ENCODE measurements around the gene TBL1XR1.
A peak's percentile ranks its signal among the peaks of the same experiment; 100 is the strongest.
"Not testable (repeated sequence)": the region's sequence is repeated elsewhere in the genome, so short reads cannot be mapped to it uniquely, and the experiment has no call there.

The TBL1XR1 gene

DNA sequence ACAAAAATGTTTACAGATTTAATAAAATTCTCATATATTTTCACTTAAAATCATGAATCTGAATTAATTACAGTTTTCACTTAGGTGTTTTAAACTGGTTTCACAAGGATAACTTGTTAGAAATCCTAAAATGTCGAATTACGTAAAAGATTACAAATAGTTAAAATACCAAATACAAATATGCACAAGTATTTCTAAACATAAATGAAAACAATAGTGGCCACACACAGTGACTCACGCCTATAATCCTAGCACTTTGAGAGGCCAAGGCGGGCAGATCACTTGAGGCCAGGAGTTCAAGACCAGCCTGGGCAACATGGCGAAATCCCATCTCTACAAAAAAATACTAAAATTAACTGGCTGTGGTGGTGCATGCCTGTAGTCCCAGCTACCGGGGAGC, 10.9 kb upstream of the TBL1XR1 start:
- no peak for DNase-seq (ENCODE audit: low spot score)

DNA sequence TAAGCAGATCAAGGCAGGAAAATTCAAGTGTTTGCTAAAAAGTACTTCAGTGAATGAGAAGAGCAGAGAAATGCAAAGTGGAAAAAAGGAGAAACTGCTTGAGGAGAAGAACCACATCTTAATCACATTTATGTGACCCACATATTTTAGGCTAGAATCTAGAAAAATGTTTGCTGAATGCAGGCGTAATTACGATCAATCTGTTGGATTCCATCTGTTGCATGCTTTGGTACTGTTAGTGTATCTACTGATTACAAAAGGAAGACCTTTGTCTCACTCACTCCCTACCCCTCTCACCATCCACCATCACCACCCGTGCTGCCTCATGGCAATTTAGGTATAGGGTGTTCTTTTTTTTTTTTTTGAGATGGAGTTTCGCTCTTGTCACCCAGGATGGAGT, 9.7 kb upstream of the TBL1XR1 start:
- DNase-seq (ENCODE audit: low spot score): no peak

GRCh38 chr3:177203689-177204395, 6.6 kb upstream of the TBL1XR1 start:
- no peak for DNase-seq (ENCODE audit: low spot score)

GRCh38 chr3:177203016-177203415, 5.7 kb upstream of the TBL1XR1 start:
- not testable (repeated sequence) for DNase-seq (ENCODE audit: low spot score)

GRCh38 chr3:177201700-177202397, 4.6 kb upstream of the TBL1XR1 start:
- no peak for DNase-seq (ENCODE audit: low spot score)

DNA sequence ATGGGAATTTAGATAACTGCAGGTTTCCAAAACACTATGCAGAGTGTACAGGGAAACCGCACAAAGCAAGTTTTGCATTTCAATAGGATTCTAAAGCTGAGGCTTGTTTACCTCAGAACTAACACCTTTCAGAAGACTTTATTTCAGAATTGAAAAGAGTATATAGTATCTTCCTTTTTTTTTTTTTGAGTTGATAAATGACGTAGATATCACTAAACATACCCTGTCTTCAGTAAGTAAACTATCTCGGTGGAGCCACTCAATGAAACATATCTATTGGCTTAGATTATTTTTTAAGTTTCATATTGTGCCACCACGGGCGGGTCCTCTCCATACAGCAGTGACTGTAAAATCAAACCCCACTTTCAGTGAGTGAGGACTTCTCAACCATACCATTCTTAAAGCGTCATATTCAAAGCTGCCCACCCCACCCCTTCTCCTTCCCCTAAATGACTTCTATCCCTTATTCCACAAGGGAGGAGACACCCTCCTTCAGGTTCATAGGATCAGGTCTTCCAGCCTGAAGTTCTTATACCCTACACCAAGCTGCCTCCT, 2.0 kb upstream of the TBL1XR1 start:
- no peak for DNase-seq (ENCODE audit: low spot score)

DNA sequence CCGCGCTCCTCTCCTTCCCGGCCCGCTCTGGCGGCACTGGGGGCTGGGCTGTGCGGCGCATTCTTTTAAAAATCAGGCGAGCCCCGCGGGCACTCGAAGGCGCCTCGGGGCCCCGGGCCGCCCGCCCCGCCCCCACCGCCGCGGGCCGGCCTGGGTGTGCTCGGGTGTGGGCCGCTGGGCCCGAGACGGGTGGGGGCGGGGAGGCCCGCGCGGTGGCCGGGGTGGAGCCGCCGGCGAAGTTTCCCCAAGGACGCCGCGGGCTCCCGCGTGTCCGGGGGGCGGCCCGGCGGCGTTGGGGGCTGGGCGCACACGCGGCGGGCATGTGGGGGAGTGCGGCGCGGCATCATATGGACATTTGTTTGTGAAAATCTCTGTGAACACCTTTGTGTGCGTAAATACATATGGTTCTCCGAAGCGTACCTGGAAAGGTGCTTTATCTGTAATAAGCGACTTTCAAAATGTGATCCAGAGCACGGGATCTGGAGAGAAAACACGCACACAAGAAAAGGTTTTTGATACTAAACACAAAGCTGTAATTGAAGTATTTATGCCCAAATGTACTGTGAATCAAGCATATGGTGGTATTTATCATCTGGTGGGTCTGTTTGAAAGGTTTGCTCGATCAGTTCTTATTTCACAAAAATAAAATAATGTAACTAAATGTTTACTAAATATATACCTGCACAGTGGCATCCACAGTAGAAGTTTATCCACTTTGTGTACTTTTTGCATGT, 612 bp upstream of the TBL1XR1 start:
- peak; percentile 85 for DNase-seq (ENCODE audit: low spot score)

- peak; percentile 63 for DNase-seq (ENCODE audit: low spot score)
Measured at GRCh38 chr3:177196456-177197040, 734 bp downstream of the TBL1XR1 start.

DNA sequence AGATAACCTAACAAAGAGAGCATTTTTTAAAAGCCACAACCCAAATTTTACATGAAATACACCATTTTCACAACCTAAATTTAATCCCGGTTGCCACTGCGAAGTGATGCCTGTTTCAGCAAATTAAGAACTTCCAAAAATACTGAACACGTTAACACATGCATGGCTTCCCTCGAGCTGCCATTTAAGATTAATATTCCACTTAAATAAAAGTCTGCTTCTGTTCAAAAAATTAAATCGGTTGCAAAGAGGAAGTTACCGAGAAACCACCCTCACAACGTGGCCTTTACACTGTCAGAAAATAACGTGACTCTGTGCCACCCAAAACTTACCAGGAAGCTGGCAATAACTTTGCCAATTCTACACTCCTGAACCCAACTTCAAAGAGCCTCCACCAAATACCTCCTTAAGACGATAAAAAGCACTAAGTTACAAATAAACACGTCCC, 1.2 kb downstream of the TBL1XR1 start:
- no peak for DNase-seq (ENCODE audit: low spot score)

DNA sequence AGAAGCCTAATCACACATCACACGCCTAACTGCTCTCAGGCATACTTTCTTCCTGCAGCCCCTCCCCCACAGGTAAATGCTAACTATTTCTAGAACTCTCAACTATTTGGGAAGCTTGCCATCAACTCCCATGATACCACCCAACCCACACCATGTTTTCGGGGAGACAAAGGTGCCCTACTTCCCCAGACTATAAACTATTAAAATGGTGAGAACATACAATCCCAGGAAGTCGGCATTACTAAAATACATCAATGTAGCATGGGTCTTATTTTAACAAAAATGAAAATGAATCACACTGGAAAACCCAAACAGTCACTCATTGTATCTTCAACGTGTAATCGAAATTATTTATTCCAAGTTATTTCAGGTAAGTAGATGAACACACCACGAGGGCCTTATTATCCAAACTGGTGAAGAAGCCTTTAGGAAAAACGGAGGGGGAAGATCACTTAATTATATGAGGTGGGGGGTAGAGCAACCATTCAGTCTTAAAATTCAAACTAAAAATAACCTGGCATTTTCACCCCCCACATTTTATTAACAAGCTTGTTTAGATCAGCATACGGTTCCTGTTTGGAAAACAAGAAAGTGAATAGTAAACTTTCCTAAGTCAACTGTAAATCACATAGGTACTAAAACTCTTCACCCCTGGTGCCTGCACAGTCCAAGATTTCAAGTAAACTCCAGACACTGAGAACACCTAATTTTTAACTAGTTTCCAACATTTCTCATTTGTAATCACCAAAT, 1.9 kb downstream of the TBL1XR1 start:
- DNase-seq (ENCODE audit: low spot score): no peak

- DNase-seq (ENCODE audit: low spot score): no peak
Measured at GRCh38 chr3:177194299-177194698, 3.0 kb downstream of the TBL1XR1 start.

GRCh38 chr3:177193688-177194268, 3.5 kb downstream of the TBL1XR1 start:
- DNase-seq (ENCODE audit: low spot score): no peak

GRCh38 chr3:177193275-177193674, 4.0 kb downstream of the TBL1XR1 start:
- not testable (repeated sequence) for DNase-seq (ENCODE audit: low spot score)

GRCh38 chr3:177190756-177191681, 6.3 kb downstream of the TBL1XR1 start:
- peak; percentile 42 for DNase-seq (ENCODE audit: low spot score)

GRCh38 chr3:177190184-177190583, 7.1 kb downstream of the TBL1XR1 start:
- not testable (repeated sequence) for DNase-seq (ENCODE audit: low spot score)

GRCh38 chr3:177188325-177188724, 9.0 kb downstream of the TBL1XR1 start:
- not testable (repeated sequence) for DNase-seq (ENCODE audit: low spot score)

DNA sequence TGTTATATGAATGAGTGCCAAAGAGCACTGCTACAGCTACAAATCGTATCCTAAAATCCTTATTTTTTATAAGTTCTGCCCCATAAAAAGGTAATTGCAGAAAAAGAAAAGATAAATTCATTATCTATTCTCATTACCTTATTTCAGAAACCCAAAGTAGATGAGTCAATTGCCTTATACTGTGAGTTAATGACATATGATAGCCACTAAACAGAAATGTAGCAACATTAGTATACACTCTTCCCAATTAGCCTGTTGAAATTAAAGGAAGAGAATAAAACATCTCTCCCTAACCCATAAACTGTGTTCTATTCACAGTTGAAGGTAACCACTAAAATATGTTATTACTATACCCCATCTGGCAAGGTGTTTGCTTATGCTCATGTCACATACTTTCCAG, 11.0 kb downstream of the TBL1XR1 start:
- no peak for DNase-seq (ENCODE audit: low spot score)

DNA sequence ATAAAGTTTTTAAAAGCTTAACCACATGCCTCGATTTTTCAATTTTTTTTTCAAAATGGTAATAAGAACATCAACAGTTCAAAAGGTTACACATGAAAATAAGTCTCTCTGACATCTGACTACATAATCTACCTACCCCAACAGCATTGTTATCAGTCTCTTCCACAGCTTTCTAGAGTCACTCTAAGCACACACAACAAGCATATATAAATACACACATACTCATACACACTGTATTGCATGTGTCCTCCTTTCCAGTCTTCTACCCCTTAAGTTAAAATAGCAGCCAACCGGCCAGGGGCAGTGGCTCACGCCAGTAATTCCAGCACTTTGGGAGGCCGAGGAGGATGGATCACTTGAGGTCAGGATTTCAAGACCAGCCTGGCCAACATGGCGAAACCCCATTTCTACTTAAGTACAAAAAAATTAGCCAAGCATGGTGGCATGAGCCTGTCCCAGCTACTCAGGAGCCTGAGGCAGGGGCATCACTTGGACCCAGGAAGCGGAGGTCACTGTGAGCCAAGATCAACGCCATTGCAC, 12.2 kb downstream of the TBL1XR1 start:
- no peak for DNase-seq (ENCODE audit: low spot score)

- not testable (repeated sequence) for DNase-seq (ENCODE audit: low spot score)
Measured at GRCh38 chr3:177184602-177185001, 12.7 kb downstream of the TBL1XR1 start.

- DNase-seq (ENCODE audit: low spot score): no peak
Measured at GRCh38 chr3:177182352-177182751, 14.9 kb downstream of the TBL1XR1 start.

All from hepatic stellate cell (primary cell).